SK-N-SH treated with all-trans-retinoic acid at 6 μM for 48 hours (cell line): ENCODE data around the gene SORCS2.

Experiments
- ATAC-seq: fragments of 200-7000 bp; cut with Tn5 transposase; 3 replicates; pipeline ENCODE4 v1.9.1; 2020; ENCODE audit warnings: mild to moderate bottlenecking, moderate library complexity
- ARNTL ChIP-seq: fragments of 450-650 bp; formaldehyde crosslinking; IDR thresholded peaks from 2 replicates; pipeline ENCODE4 v1.5.0; 2020; ENCODE audit warnings: low read depth, mild to moderate bottlenecking, moderate library complexity, borderline replicate concordance
- BACH2 ChIP-seq: fragments of 250-450 bp; sonication (Bioruptor Pico); IDR thresholded peaks from 2 replicates; pipeline ENCODE4 v1.9.0; 2021; ENCODE audit warnings: mild to moderate bottlenecking, borderline replicate concordance
- ESRRG ChIP-seq: fragments of 250-450 bp; sonication (Bioruptor Pico); IDR thresholded peaks from 2 replicates; pipeline ENCODE4 v1.6.1; 2021; ENCODE audit warnings: mild to moderate bottlenecking
- GLIS3 ChIP-seq: fragments of 250-450 bp; sonication (Bioruptor Pico); IDR thresholded peaks from 2 replicates; pipeline ENCODE4 v1.5.0; 2020; ENCODE audit warnings: mild to moderate bottlenecking, moderate library complexity
- OSR1 ChIP-seq: fragments of 250-450 bp; sonication (Bioruptor Pico); IDR thresholded peaks from 2 replicates; pipeline ENCODE4 v1.8.0; 2022; ENCODE audit warnings: moderate library complexity, mild to moderate bottlenecking, inconsistent platforms
- PPARA ChIP-seq: fragments of 250-450 bp; sonication (Bioruptor Pico); IDR thresholded peaks from 2 replicates; pipeline ENCODE4 v1.5.0; 2020; ENCODE audit warnings: mild to moderate bottlenecking, borderline replicate concordance
- RARB ChIP-seq: fragments of 250-450 bp; sonication (Bioruptor Pico); IDR thresholded peaks from 2 replicates; pipeline ENCODE4 v1.8.0; 2021; ENCODE audit warnings: mild to moderate bottlenecking, moderate library complexity
- TCF4 ChIP-seq: fragments of 250-450 bp; sonication (Bioruptor Pico); IDR thresholded peaks from 2 replicates; pipeline ENCODE4 v1.8.0; 2021; ENCODE audit warnings: mild to moderate bottlenecking, moderate library complexity, borderline replicate concordance
- TOX ChIP-seq: fragments of 250-450 bp; sonication (Bioruptor Pico); IDR thresholded peaks from 2 replicates; pipeline ENCODE4 v1.8.0; 2021; ENCODE audit warnings: mild to moderate bottlenecking, moderate library complexity, borderline replicate concordance
- ZFP3 ChIP-seq: fragments of 250-450 bp; sonication (Bioruptor Pico); IDR thresholded peaks from 2 replicates; pipeline ENCODE4 v1.5.0; 2020; ENCODE audit warnings: mild to moderate bottlenecking, moderate library complexity
- ZFP30 ChIP-seq: fragments of 450-650 bp; formaldehyde crosslinking; IDR thresholded peaks from 2 replicates; pipeline ENCODE4 v1.5.0; 2022; ENCODE audit warnings: mild to moderate bottlenecking, moderate library complexity
- ZNF565 ChIP-seq: fragments of 450-650 bp; formaldehyde crosslinking; conservative IDR thresholded peaks from 2 replicates; pipeline ENCODE4 v1.5.0; 2020; ENCODE audit warnings: low read depth, mild to moderate bottlenecking, moderate library complexity
- ZNF70 ChIP-seq: fragments of 450-650 bp; formaldehyde crosslinking; IDR thresholded peaks from 2 replicates; pipeline ENCODE4 v1.5.0; 2020; ENCODE audit warnings: mild to moderate bottlenecking, moderate library complexity
- ZNF8 ChIP-seq: fragments of 450-650 bp; formaldehyde crosslinking; IDR thresholded peaks from 2 replicates; pipeline ENCODE4 v1.5.0; 2020; ENCODE audit warnings: mild to moderate bottlenecking, moderate library complexity
- TF ChIP-seq, protein P1 (sequence below): fragments of 250-450 bp; sonication (Bioruptor Pico); IDR thresholded peaks from 2 replicates; pipeline ENCODE4 v1.8.0; 2020; ENCODE audit warnings: mild to moderate bottlenecking, moderate library complexity, borderline replicate concordance
- TF ChIP-seq, protein P2 (sequence below): fragments of 250-450 bp; sonication (Bioruptor Pico); IDR thresholded peaks from 2 replicates; pipeline ENCODE4 v1.5.0; 2020; ENCODE audit warnings: mild to moderate bottlenecking, moderate library complexity
- TF ChIP-seq, protein P3 (sequence below): fragments of 250-450 bp; sonication (Bioruptor Pico); IDR thresholded peaks from 2 replicates; pipeline ENCODE4 v1.5.1; 2020; ENCODE audit warnings: low read depth, mild to moderate bottlenecking, moderate library complexity
- TF ChIP-seq, protein P4 (sequence below): fragments of 250-450 bp; sonication (Bioruptor Pico); IDR thresholded peaks from 2 replicates; pipeline ENCODE4 v1.5.1; 2021; ENCODE audit warnings: mild to moderate bottlenecking, moderate library complexity

SORCS2 gene

DNA sequence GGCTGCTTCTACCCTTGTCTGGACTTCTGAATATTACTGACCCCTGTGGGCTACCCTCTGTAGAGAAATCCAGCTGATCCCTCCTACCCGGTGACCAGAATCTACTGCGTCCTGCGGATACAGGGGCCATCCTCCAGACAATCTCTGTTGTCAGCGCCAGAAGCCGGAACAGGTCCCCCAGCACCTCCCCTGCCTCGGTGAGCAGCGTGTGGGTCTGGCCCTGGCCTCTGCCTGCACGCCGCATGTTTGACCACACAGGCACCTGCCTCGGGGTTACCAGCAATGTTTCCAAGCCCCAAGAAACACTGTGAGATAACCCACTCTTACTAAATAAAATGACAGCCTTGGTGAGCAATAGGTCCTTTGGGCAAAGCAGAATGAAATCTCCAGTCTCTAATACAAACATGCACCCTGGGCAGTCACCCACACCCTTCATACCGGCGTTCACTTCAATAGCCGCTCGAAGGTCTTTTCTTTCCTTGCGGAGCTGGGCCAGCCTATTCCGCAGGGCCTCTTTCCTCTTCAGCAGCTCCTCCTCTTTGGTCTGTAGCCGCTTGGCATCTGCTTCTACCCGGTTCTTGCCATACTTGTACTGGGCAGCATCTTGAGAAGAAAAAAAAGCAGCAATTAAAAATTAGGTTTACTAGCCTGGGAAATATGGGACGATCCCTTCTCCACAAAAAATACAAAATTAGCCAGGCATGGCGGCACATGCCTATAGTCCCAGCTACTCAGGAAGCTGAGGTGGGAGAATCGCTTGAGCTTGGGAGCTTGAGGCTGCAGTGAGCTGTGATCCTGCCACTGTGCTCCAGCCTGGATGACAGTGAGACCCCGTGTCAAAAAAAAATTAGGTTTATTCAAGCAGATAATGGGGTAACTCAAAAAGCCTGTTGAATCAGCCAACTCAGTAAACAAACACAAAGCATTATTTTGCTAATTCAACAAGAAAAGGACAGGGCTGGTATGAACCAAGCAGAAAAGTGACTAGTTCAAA, 582.3 kb downstream of the SORCS2 start:
- TF ChIP-seq, protein P1, sequence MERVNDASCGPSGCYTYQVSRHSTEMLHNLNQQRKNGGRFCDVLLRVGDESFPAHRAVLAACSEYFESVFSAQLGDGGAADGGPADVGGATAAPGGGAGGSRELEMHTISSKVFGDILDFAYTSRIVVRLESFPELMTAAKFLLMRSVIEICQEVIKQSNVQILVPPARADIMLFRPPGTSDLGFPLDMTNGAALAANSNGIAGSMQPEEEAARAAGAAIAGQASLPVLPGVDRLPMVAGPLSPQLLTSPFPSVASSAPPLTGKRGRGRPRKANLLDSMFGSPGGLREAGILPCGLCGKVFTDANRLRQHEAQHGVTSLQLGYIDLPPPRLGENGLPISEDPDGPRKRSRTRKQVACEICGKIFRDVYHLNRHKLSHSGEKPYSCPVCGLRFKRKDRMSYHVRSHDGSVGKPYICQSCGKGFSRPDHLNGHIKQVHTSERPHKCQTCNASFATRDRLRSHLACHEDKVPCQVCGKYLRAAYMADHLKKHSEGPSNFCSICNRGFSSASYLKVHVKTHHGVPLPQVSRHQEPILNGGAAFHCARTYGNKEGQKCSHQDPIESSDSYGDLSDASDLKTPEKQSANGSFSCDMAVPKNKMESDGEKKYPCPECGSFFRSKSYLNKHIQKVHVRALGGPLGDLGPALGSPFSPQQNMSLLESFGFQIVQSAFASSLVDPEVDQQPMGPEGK (CRISPR knock-in tag), result no peak
- TF ChIP-seq ESRRG (CRISPR knock-in tag) (no peak), TCF4 (CRISPR knock-in tag) (no peak), GLIS3 (CRISPR knock-in tag) (no peak), RARB (no peak), ZNF565 (CRISPR knock-in tag) (no peak), ARNTL (no peak), OSR1 (CRISPR knock-in tag) (no peak), PPARA (CRISPR knock-in tag) (no peak), ZNF70 (CRISPR knock-in tag) (no peak), TOX (no peak)
- TF ChIP-seq, protein P2, sequence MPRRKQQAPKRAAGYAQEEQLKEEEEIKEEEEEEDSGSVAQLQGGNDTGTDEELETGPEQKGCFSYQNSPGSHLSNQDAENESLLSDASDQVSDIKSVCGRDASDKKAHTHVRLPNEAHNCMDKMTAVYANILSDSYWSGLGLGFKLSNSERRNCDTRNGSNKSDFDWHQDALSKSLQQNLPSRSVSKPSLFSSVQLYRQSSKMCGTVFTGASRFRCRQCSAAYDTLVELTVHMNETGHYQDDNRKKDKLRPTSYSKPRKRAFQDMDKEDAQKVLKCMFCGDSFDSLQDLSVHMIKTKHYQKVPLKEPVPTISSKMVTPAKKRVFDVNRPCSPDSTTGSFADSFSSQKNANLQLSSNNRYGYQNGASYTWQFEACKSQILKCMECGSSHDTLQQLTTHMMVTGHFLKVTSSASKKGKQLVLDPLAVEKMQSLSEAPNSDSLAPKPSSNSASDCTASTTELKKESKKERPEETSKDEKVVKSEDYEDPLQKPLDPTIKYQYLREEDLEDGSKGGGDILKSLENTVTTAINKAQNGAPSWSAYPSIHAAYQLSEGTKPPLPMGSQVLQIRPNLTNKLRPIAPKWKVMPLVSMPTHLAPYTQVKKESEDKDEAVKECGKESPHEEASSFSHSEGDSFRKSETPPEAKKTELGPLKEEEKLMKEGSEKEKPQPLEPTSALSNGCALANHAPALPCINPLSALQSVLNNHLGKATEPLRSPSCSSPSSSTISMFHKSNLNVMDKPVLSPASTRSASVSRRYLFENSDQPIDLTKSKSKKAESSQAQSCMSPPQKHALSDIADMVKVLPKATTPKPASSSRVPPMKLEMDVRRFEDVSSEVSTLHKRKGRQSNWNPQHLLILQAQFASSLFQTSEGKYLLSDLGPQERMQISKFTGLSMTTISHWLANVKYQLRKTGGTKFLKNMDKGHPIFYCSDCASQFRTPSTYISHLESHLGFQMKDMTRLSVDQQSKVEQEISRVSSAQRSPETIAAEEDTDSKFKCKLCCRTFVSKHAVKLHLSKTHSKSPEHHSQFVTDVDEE (CRISPR knock-in tag), result no peak
- TF ChIP-seq, protein P3, sequence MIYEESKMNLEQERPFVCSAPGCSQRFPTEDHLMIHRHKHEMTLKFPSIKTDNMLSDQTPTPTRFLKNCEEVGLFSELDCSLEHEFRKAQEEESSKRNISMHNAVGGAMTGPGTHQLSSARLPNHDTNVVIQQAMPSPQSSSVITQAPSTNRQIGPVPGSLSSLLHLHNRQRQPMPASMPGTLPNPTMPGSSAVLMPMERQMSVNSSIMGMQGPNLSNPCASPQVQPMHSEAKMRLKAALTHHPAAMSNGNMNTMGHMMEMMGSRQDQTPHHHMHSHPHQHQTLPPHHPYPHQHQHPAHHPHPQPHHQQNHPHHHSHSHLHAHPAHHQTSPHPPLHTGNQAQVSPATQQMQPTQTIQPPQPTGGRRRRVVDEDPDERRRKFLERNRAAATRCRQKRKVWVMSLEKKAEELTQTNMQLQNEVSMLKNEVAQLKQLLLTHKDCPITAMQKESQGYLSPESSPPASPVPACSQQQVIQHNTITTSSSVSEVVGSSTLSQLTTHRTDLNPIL (CRISPR knock-in tag), result no peak
- TF ChIP-seq, protein P4, sequence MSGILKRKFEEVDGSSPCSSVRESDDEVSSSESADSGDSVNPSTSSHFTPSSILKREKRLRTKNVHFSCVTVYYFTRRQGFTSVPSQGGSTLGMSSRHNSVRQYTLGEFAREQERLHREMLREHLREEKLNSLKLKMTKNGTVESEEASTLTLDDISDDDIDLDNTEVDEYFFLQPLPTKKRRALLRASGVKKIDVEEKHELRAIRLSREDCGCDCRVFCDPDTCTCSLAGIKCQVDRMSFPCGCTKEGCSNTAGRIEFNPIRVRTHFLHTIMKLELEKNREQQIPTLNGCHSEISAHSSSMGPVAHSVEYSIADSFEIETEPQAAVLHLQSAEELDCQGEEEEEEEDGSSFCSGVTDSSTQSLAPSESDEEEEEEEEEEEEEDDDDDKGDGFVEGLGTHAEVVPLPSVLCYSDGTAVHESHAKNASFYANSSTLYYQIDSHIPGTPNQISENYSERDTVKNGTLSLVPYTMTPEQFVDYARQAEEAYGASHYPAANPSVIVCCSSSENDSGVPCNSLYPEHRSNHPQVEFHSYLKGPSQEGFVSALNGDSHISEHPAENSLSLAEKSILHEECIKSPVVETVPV, result no peak
- TF ChIP-seq, all 23 proteins: peak for 0
- ATAC-seq, result no peak

DNA sequence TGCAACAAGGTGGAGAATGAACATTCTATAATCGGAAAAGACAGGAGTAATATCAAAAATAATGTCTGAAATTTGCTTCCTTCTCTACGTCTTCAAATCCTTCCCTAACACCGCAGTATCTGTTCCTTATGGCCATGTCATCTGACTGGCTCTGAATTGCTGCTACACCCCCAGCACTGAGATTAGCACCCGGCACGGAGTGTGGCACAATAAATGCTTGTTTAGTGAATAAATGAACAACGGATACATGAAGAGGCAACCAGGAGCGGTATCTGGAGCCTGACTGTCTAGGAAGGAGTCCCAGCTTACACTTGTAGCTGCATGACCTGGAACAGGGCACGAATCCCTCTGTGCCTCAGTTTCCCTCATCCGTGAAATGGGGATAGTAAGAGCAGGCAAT, 583.1 kb downstream of the SORCS2 start:
- ATAC-seq, result no peak

More for the DNA sequence above, 583.1 kb downstream of the SORCS2 start:
- TF ChIP-seq ARNTL (no peak), ZFP3 (CRISPR knock-in tag) (no peak), RARB (no peak), ZFP30 (CRISPR knock-in tag) (no peak), BACH2 (no peak), ZNF8 (no peak)
- TF ChIP-seq, protein P3 (CRISPR knock-in tag), result no peak
- TF ChIP-seq, protein P1 (CRISPR knock-in tag), result no peak
